ENCODE results near the gene IFNK.
A peak's percentile ranks its signal among the peaks of the same experiment; 100 is the strongest.

Gene IFNK

GRCh38 chr9:27514551-27514950 is 9.5 kb upstream of the IFNK start:
- no peak for FAIRE-seq

- FAIRE-seq: no peak
Measured at GRCh38 chr9:27518006-27518405, 6.1 kb upstream of the IFNK start.

DNA sequence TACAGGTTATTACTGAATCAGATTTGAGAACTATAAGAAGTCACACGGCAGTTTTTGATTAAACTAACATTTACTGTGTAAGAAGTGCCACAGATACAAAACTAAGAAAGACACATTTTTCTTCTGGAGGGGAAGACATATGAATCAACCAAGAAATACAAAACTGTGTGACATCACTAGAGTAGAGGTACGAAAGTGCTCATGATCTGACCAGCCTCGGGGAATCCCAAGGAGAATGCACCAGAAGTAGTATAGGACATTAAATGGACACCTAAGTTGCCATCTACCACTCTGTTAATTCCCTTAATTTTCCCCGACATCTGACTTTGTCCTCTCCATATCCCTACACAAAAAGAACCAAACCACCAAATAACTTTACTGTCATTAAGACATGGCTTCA is 5.3 kb upstream of the IFNK start:
- FAIRE-seq: no peak

- FAIRE-seq: no peak
Measured at GRCh38 chr9:27519466-27520465, 4.3 kb upstream of the IFNK start.

- FAIRE-seq: no peak
Measured at GRCh38 chr9:27520986-27521385, 3.1 kb upstream of the IFNK start.

GRCh38 chr9:27523141-27523540 is 949 bp upstream of the IFNK start:
- no peak for FAIRE-seq

DNA sequence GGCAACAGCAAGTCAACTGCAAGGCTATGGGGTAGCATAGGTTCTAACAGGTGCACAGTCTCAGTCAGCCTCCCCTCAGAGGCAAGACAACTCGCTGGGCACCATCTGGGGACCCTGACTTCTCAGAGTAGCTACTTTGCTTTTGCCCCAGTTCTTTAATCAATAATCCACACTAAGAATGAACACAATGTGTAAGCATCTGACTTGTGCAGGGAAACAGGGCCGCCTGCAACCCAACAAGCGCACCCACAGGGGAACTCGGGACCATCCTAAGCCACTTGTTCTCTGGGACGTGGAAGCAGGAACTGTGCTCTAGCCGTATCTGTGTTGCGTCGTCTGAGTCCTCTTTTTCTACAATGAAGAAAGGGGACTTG is 3.6 kb downstream of the IFNK start:
- FAIRE-seq: no peak

GRCh38 chr9:27528076-27528885 is 4.2 kb downstream of the IFNK start:
- no peak for FAIRE-seq

GRCh38 chr9:27528886-27529315 is 4.8 kb downstream of the IFNK start:
- FAIRE-seq: no peak

DNA sequence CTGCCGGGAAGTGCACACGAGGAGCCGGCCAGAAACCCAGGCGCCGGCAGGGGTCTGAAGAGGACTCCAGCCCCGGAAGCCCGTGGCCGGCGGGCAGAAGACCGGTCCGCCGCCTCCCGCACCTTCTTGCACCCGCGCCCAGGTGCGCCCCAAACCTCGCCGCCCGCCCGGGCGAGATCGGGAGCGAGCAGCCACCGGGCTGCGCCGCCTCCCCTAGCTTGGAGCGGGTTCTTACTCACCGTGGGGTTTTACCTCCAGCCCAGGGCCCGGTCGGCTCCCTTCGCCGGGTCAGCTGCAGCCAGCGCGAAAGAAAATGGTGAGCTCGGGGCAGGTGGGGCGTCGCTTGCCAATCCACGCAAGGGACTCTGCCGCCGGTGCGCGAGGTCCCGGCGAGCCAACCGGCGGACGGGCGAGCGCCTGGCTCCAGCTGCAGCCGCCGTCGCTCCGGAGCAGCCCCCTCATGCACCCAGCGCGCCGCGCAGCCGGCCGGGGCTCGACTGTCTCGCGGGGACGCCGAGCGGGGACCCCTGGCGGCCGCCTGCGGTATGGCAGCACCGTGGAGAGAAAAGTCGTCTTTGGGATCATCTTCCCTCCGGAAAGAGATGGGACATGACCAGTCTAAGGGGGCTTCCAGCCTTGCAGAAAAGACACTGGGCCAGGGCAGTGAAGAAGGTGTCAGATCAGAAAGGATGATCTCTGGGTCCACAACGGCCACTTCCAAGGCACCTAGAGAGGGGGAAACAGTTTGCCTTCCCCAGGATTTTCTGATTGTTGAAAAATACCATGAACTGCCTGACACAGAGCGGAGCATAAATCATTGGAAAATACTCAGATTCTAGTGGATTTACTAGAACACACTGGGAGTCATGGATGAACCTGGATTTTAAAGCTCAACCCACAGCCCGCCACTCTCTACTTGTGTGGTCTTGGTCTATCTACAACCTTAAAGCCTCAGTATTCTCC is 5.5 kb downstream of the IFNK start, which contains the start of gene MOB3B:
Gene MOB3B (minus strand): TSS at position 499 of the 963 bp plus-strand sequence. CDS start 74,264 bp downstream, outside the sequence.
- no peak for FAIRE-seq

DNA sequence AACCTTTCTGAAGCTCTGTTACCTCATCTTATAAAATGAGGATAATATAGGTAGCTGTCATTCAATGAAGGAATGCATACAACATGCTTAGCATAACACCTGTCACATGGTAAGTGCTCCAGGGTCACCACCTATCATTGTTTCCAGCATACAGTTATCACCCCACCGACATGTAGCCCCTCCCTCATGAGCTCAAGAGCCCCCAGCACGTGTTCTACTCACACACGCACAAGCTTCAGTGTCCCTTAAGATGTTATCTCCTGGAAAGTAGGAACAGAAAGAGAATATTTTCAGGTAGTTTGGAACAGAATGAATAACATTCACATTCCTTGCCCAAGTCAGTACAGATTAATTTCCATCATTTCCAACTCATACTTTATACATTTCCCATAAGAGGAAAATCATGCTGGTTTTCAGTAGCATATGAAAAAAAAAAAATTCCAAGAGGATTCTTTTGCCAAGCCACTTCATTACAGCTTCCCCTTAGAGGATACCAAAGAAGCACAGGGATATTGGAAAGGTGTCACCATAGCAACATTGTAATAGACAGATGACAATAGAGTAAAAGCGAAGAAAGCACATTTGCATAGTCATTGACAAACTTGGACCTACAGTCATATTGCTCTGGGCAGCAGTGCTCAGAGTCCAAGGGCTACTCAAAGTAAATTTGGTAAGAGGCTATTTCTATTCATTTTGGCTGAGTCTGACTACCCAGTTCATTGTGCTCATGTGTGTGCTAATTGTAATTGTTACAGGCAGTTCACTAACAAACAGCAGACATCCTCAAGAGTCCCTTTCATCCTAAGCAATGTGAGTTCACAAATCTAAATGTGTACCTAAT is 7.0 kb downstream of the IFNK start:
- FAIRE-seq: no peak

DNA sequence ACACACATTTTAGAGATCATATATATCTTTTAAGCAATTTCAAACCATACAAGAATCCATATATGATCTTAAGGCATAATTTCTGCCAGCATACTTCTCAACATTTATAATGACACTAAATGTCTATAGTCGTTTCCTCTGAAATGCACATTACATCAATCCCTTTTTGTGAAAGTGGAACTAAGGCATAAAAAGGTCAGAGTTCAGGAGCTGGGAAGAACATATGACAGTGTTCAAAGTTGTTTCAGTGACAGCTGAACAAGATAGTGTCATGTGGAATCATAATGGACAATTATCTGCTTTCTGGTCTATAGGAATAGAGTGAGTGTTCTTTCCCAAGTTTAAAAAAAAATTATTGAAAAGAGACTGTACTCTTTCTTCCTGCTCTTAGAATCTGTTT is 8.0 kb downstream of the IFNK start:
- FAIRE-seq: peak; percentile 5

DNA sequence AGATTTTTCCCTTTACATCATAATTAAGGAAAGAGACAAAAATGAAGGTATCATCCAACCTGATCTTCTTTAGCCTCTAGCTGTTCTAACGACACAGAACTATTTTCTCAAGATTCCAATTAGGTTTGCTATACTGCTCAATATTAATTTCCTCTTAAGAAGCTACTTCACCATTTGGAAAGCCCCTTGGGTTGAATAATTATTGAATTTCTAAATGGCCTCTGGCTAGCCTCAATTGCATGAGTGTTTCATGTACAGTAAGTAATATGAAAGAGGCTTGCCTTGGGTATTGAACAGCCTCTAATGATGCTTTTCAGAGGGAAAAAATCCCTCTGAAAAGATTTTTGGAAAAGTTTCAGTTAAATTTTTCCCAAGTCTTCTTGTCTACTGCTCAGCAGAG is 9.2 kb downstream of the IFNK start:
- no peak for FAIRE-seq

DNA sequence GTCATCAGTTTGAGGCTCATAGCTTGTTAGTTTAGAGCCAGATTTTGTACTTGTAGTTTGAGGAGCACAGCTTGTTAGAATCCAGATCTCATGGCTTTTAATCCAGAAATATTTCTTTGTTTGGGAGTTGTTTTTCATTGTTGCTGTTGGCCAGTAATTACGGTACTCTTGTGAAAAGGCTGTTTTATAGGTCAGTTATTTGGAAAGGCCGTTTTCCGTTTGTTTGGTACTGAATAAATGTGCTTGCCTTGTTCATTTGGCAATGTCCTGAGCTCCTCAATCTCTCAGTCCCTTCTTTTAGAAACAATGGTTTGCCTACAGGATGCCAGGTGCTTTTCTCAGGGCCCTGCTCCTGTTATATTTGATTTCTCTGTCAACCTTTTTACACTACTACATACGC is 10.0 kb downstream of the IFNK start:
- no peak for FAIRE-seq

GRCh38 chr9:27534658-27535209 is 10.6 kb downstream of the IFNK start:
- FAIRE-seq: no peak

GRCh38 chr9:27535701-27536118 is 11.6 kb downstream of the IFNK start:
- FAIRE-seq: no peak

- FAIRE-seq: no peak
Measured at GRCh38 chr9:27536168-27536567, 12.1 kb downstream of the IFNK start.

DNA sequence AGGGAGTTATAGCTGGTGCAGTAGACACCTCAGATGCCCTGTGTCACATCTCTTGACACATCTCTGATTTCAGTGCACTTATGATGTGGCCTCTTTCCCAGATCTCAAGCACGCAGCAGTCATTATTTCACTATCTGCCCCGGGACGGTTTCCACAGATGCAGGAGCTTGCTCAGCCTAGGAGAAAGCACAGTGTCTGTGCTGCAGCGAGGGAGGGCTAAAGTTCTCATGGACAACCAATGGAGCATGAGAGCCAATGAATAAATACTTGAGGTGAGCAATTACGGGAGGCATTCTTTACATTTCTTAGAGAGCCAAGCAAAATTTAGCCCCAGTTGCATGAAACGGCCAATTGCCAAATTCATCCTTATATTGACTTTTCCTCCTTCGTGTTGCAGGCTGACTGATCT is 12.9 kb downstream of the IFNK start:
- FAIRE-seq: no peak

- no peak for FAIRE-seq
Measured at GRCh38 chr9:27537756-27538155, 13.7 kb downstream of the IFNK start.

DNA sequence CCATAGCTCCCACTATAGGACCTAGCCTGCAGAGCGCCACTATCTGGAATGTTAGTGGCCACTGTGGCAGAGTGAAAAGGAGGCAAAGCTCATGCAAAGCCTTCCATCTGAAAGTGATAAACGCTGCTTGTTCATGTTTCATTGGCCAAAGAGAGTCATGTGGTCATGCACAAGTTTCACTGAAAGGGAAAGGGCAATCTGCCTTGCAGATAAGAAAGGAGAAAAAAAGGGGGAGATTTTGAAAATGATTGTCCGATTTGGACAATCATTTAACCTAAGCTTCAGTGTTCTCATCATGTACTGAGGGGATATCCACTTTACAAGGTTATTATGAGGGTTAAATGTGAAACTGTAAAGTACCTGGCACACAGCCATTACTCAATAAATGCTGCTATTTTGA is 14.6 kb downstream of the IFNK start:
- no peak for FAIRE-seq
